OCI-LY1 (cell line): ENCODE measurements around the gene SH2D5.

ENCODE experiments used
- H2AFZ ChIP-seq: fragments of 200-600 bp; sonication (generic), shearing (Covaris generic); 2 replicates; pipeline ENCODE4 v1.6.0; 2014; ENCODE audit warnings: antibody characterized with exemption, mild to moderate bottlenecking, low read length
- H3F3A ChIP-seq: fragments of 200-600 bp; sonication (generic), shearing (Covaris generic); 2 replicates; pipeline ENCODE4 v1.6.0; 2014; ENCODE audit warnings: mild to moderate bottlenecking, antibody characterized with exemption, low read length, moderate library complexity; ENCODE audit not compliant: insufficient read depth
- H3K27ac ChIP-seq: fragments of 200-600 bp; sonication (generic); 2 replicates; pipeline ENCODE4 v1.5.1; 2014; ENCODE audit warnings: low read length, mixed run types, mild to moderate bottlenecking, low read depth; ENCODE audit not compliant: poor library complexity, severe bottlenecking
- H3K27me3 ChIP-seq: fragments of 200-600 bp; sonication (generic); 2 replicates; pipeline ENCODE4 v1.6.0; 2014; ENCODE audit warnings: antibody characterized with exemption, mild to moderate bottlenecking, low read length, moderate library complexity; ENCODE audit not compliant: insufficient read depth
- H3K36me3 ChIP-seq: fragments of 200-600 bp; sonication (generic); 2 replicates; pipeline ENCODE4 v1.6.1; 2014; ENCODE audit warnings: mild to moderate bottlenecking, antibody characterized with exemption, low read length, moderate library complexity, mixed read lengths; ENCODE audit not compliant: insufficient read depth
- H3K4me1 ChIP-seq: fragments of 200-600 bp; sonication (generic); 2 replicates; pipeline ENCODE4 v1.5.1; 2014; ENCODE audit warnings: mild to moderate bottlenecking, low read length, moderate library complexity; ENCODE audit not compliant: insufficient read depth, severe bottlenecking
- H3K4me2 ChIP-seq: fragments of 200-600 bp; sonication (generic), shearing (Covaris generic); 2 replicates; pipeline ENCODE4 v1.6.1; 2014; ENCODE audit warnings: low read length
- H3K4me3 ChIP-seq: fragments of 200-600 bp; sonication (generic); 2 replicates; pipeline ENCODE4 v1.5.1; 2014; ENCODE audit warnings: low read length, low read depth, mild to moderate bottlenecking, mixed read lengths; ENCODE audit not compliant: poor library complexity, severe bottlenecking
- H3K79me2 ChIP-seq: fragments of 200-600 bp; shearing (Covaris generic); 2 replicates; pipeline ENCODE4 v1.6.1; 2016; ENCODE audit warnings: mixed run types, low read length, mixed read lengths; ENCODE audit not compliant: insufficient read depth
- H3K9ac ChIP-seq: fragments of 200-600 bp; sonication (generic), shearing (Covaris generic); 2 replicates; pipeline ENCODE4 v1.6.1; 2014; ENCODE audit warnings: mild to moderate bottlenecking, low read length, mixed read lengths
- H3K9me2 ChIP-seq: fragments of 200-600 bp; sonication (generic), shearing (Covaris generic); 2 replicates; pipeline ENCODE4 v1.6.1; 2014; ENCODE audit warnings: low read depth, mild to moderate bottlenecking, low read length, mixed read lengths
- H3K9me3 ChIP-seq: fragments of 200-600 bp; shearing (Covaris generic); 2 replicates; pipeline ENCODE4 v1.6.1; 2014; ENCODE audit warnings: low read length, mixed read lengths
- H4K20me1 ChIP-seq: fragments of 200-600 bp; sonication (generic), shearing (Covaris generic); 2 replicates; pipeline ENCODE4 v1.6.0; 2016; ENCODE audit warnings: mild to moderate bottlenecking, low read length; ENCODE audit not compliant: insufficient read depth
- EZH2 ChIP-seq: fragments of 200-600 bp; sonication (generic), shearing (Covaris generic); IDR thresholded peaks from 2 replicates; pipeline ENCODE4 v1.8.0; 2017; ENCODE audit warnings: borderline replicate concordance, mixed run types, mild to moderate bottlenecking, antibody characterized with exemption, low read length, moderate library complexity, mixed read lengths
- TF ChIP-seq, protein P1 (sequence below): fragments of 200-600 bp; sonication (generic), shearing (Covaris generic); IDR thresholded peaks from 2 replicates; pipeline ENCODE4 v1.5.1; 2017; ENCODE audit warnings: mild to moderate bottlenecking, antibody characterized with exemption, low read length, moderate library complexity, mixed read lengths

The SH2D5 gene

GRCh38 chr1:20728371-20729154, 3.9 kb downstream of the SH2D5 start:
- Histone ChIP-seq H3K27ac (no peak overlapping the region), H3K9me3 (no peaks in the 10 kb centered on the region), H3K4me2 (no peak overlapping the region), H4K20me1 (no peaks in the 10 kb centered on the region), H3F3A (peaks cover under 1% of the 10 kb centered on the region; the same call in 1 of the 2 replicates), H3K4me3 (no peak overlapping the region), H3K36me3 (no peaks in the 10 kb centered on the region), H3K9me2 (no peaks in the 10 kb centered on the region), H3K9ac (no peak overlapping the region), H3K79me2 (no peaks in the 10 kb centered on the region), H3K27me3 (peaks cover 8% of the 10 kb centered on the region; the same call in 1 of the 2 replicates), H3K4me1 (peaks cover 14% of the 10 kb centered on the region), H2AFZ (no peak overlapping the region)
- TF ChIP-seq, protein P1, sequence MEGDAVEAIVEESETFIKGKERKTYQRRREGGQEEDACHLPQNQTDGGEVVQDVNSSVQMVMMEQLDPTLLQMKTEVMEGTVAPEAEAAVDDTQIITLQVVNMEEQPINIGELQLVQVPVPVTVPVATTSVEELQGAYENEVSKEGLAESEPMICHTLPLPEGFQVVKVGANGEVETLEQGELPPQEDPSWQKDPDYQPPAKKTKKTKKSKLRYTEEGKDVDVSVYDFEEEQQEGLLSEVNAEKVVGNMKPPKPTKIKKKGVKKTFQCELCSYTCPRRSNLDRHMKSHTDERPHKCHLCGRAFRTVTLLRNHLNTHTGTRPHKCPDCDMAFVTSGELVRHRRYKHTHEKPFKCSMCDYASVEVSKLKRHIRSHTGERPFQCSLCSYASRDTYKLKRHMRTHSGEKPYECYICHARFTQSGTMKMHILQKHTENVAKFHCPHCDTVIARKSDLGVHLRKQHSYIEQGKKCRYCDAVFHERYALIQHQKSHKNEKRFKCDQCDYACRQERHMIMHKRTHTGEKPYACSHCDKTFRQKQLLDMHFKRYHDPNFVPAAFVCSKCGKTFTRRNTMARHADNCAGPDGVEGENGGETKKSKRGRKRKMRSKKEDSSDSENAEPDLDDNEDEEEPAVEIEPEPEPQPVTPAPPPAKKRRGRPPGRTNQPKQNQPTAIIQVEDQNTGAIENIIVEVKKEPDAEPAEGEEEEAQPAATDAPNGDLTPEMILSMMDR: no peak
- TF ChIP-seq EZH2: no peak

DNA sequence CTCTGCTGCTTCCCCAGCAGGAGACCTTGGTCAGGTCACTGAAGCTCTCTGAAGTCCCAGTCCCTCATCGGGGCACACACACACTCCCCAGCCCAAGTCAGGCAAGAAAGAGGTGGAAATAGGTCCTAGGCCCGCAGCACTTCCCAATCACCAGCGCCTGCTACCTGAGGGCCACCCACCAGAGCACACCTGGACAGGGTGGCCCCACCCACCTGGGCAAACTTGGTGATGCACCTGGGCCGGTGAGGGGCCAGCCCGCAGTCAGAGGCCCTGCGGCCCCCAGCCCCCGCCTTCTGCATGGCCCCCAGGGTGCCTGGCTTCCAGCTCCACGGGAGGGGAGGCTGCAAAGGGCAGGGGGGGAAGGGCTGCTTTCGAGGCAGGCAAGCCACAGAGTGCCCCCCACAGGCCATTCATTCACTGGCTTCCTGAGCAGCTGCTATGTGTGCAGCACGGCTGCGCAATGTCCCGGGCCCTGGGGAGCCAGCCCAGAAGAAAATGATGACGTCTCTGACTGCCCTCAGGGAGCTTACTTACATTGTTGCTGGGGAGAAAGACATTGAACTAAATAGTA, 4.7 kb downstream of the SH2D5 start:
- Histone ChIP-seq H4K20me1 (no peaks in the 10 kb centered on the region), H3K27ac (no peak overlapping the region), H3K79me2 (no peaks in the 10 kb centered on the region), H2AFZ (no peak overlapping the region), H3K4me1 (peaks cover 7% of the 10 kb centered on the region), H3K9me3 (no peaks in the 10 kb centered on the region), H3K36me3 (no peaks in the 10 kb centered on the region), H3K9me2 (no peaks in the 10 kb centered on the region), H3F3A (no peaks in the 10 kb centered on the region), H3K4me3 (no peak overlapping the region), H3K9ac (no peak overlapping the region), H3K4me2 (no peak overlapping the region), H3K27me3 (peaks cover 8% of the 10 kb centered on the region; the same call in 1 of the 2 replicates)
- TF ChIP-seq, protein P1: peak; percentile 33
- TF ChIP-seq EZH2: no peak

DNA sequence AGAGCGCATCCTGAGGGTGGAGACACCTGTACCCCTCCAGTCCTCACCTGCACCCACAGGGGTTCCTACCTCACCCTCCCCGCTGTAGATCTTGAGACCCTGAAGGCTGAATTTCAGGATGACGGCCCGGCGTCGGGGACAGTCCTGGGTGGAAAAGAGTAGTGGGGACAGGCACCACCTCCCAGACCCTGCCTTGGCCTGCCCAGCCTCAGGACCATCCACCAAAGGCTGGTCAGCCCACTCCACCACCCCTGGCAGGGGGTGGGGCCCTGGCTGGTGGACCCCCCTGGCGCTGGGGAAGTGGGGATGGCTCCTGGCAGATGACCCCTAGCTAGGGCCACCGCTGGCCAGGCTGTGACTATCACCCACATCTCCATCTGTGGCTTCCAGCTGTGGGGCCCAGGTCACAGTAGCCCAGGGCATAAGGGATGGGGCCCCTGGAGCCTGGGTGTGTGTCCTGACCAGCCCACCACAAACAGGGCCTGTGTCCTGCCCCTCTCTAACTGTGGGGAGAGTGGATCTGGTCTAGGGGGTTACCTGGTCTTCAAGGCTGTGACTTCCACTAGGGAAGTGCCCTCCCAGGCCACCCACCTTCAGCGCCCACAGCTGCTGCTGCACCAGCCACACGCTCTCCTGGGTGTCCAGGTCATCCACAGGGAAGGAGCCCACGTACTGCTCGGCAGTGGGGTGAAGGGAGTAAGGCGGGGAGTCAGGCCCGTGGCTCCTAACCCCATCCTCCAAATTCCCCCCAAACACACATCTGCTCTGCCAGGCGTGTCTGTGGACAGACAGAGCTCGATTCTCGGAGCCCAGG, 5.4 kb downstream of the SH2D5 start:
- Histone ChIP-seq H3K79me2 (no peaks in the 10 kb centered on the region), H3K9me2 (no peaks in the 10 kb centered on the region), H3K27ac (no peak overlapping the region), H3K4me3 (no peak overlapping the region), H4K20me1 (no peaks in the 10 kb centered on the region), H3K4me2 (no peak overlapping the region), H2AFZ (no peak overlapping the region), H3K27me3 (peaks cover 8% of the 10 kb centered on the region; the same call in 1 of the 2 replicates), H3K4me1 (peaks cover under 1% of the 10 kb centered on the region), H3K9ac (no peak overlapping the region), H3K9me3 (no peaks in the 10 kb centered on the region), H3F3A (no peaks in the 10 kb centered on the region), H3K36me3 (no peaks in the 10 kb centered on the region)
- TF ChIP-seq, protein P1: no peak
- TF ChIP-seq EZH2: no peak
